Osteoblast (primary cell): ENCODE results near the gene PGBD2. TPM values are rescaled to one million over a fixed set of nuclear protein-coding genes. Genes with fewer than 3 reads are reported as not detected.
A peak's percentile ranks its signal among the peaks of the same experiment; 100 is the strongest.

Source experiments
- DNase-seq: peaks from one replicate; pipeline ENCODE4 v3.0.0; 2011; ENCODE audit warnings: low spot score, mixed read lengths; ENCODE audit not compliant: insufficient read length; ENCODE audit errors: missing footprints
- H2AFZ ChIP-seq: 2 replicates; pipeline ENCODE4 v1.6.0; 2011; ENCODE audit warnings: mild to moderate bottlenecking, low read length
- H3K27ac ChIP-seq: 2 replicates; pipeline ENCODE4 v1.5.1; 2011; ENCODE audit warnings: mild to moderate bottlenecking, low read depth, low read length, moderate library complexity
- H3K27me3 ChIP-seq: 2 replicates; pipeline ENCODE4 v1.6.0; 2012; ENCODE audit warnings: mild to moderate bottlenecking, control low read depth, inconsistent platforms, low read length, moderate library complexity; ENCODE audit not compliant: insufficient read depth
- H3K36me3 ChIP-seq: 2 replicates; pipeline ENCODE4 v1.5.1; 2011; ENCODE audit warnings: mild to moderate bottlenecking, low read length, control low read depth, moderate library complexity; ENCODE audit not compliant: insufficient read depth
- H3K4me1 ChIP-seq: 2 replicates; pipeline ENCODE4 v1.5.1; 2011; ENCODE audit warnings: mild to moderate bottlenecking, low read length, control low read depth, moderate library complexity; ENCODE audit not compliant: insufficient read depth
- H3K4me2 ChIP-seq: 2 replicates; pipeline ENCODE4 v1.6.0; 2011; ENCODE audit warnings: mild to moderate bottlenecking, low read length; ENCODE audit not compliant: insufficient read depth
- H3K4me3 ChIP-seq: fragments of 200-600 bp; sonication (generic); 3 replicates; pipeline ENCODE4 v1.5.1; 2012; ENCODE audit warnings: mild to moderate bottlenecking, low read length, inconsistent platforms; ENCODE audit not compliant: insufficient read depth
- H3K79me2 ChIP-seq: 2 replicates; pipeline ENCODE4 v1.6.0; 2012; ENCODE audit warnings: mild to moderate bottlenecking, low read length, control low read depth, inconsistent platforms; ENCODE audit not compliant: insufficient read depth
- H3K9me3 ChIP-seq: 2 replicates; pipeline ENCODE4 v1.5.1; 2011; ENCODE audit warnings: low read depth, low read length, control low read depth
- H4K20me1 ChIP-seq: 2 replicates; pipeline ENCODE4 v1.6.0; 2012; ENCODE audit warnings: mild to moderate bottlenecking, low read length, control low read depth; ENCODE audit not compliant: insufficient read depth
- total RNA-seq: library from RNA; depleted of rRNA; stranded (reverse); fragments of >200 nt; gene quantifications from 2 replicates; pipeline ENCODE4 v1.2.3, GENCODE V29; 2012
- TF ChIP-seq, protein P1 (sequence below): IDR thresholded peaks from 2 replicates; pipeline ENCODE4 v1.5.1; 2011; ENCODE audit warnings: mild to moderate bottlenecking, low read depth, low read length, moderate library complexity; ENCODE audit errors: extremely low read depth

PGBD2 gene
- total RNA-seq, 1 donor = 4.3 TPM

DNA sequence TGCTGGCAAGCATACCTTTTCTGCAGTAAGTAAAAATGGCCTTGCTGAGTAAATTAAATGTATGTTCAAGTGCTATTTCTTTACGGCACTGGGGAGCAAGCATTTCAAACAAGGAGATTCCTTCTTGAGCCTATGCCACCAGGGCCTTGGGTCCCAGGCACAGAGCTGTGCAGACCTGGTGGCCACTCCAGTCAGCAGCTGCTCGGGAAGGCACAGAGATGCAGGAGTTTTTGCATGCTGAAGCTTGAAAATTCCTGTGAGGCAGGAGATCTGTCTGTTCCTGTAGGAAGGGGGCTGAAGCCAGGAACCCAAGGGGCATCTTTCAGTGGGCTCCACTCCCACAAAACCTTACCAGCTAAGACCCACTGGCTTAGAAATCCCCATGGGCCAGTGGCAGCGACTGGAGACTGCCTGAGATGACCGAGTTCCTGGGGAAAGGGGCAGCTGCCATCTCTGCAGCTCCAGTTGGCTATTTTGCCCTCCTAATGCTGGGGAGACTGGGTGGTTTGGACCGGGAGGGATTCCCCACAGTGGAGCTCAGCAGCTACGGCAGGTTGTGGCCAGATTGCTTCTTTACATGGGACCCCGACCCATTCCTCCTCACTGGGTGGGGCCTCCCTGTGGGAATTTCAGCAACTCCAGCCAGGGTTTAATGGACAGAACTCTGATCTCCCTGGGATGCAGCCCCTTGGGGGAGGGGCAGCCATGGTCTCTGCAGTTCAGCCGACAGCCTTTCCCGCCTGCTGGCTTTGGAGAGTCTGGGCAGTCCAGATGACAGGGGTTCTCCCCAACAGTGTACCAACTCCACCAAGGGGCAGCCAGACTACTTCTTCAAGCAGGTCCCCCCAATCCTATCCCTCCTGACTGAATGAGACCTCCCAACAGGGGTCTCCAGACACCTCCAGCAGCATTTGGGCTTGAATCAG is 8.4 kb upstream of the PGBD2 start:
- Histone ChIP-seq H3K9me3 (no peaks in the 10 kb centered on the region), H3K36me3 (no peaks in the 10 kb centered on the region), H3K4me3 (no peak overlapping the region), H4K20me1 (no peaks in the 10 kb centered on the region), H3K4me2 (no peak overlapping the region), H3K79me2 (no peaks in the 10 kb centered on the region), H2AFZ (no peak overlapping the region), H3K4me1 (no peaks in the 10 kb centered on the region), H3K27me3 (peaks cover 10% of the 10 kb centered on the region), H3K27ac (no peak overlapping the region)
- TF ChIP-seq, protein P1, sequence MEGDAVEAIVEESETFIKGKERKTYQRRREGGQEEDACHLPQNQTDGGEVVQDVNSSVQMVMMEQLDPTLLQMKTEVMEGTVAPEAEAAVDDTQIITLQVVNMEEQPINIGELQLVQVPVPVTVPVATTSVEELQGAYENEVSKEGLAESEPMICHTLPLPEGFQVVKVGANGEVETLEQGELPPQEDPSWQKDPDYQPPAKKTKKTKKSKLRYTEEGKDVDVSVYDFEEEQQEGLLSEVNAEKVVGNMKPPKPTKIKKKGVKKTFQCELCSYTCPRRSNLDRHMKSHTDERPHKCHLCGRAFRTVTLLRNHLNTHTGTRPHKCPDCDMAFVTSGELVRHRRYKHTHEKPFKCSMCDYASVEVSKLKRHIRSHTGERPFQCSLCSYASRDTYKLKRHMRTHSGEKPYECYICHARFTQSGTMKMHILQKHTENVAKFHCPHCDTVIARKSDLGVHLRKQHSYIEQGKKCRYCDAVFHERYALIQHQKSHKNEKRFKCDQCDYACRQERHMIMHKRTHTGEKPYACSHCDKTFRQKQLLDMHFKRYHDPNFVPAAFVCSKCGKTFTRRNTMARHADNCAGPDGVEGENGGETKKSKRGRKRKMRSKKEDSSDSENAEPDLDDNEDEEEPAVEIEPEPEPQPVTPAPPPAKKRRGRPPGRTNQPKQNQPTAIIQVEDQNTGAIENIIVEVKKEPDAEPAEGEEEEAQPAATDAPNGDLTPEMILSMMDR = no peak
- DNase-seq = no peak

DNA sequence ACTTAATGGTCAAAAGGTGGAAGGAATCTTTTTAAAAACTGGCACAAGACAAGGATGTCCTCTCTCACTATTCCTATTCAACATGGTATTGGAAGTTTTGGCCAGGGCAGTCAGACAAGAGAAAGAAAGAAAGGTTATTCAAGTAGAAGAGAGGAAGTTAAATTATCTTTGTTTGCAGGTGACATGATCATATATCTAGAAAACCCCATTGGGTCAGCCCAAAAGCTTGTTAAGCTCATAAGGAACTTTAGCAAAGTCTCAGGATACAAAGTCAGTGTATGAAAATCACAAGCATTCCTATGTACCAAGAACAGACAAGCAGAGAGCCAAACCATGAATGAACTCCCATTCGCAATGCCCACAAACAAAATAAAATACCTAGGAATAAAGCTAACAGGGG is 5.4 kb upstream of the PGBD2 start:
- Histone ChIP-seq H3K4me1 (peaks cover 3% of the 10 kb centered on the region), H4K20me1 (no peaks in the 10 kb centered on the region), H3K27ac (no peak overlapping the region), H3K27me3 (peaks cover 12% of the 10 kb centered on the region), H3K4me2 (no peak overlapping the region), H3K79me2 (no peaks in the 10 kb centered on the region), H2AFZ (no peak overlapping the region), H3K36me3 (no peaks in the 10 kb centered on the region), H3K9me3 (no peaks in the 10 kb centered on the region), H3K4me3 (no peak overlapping the region)
- TF ChIP-seq, protein P1 = no peak
- DNase-seq = no peak

DNA sequence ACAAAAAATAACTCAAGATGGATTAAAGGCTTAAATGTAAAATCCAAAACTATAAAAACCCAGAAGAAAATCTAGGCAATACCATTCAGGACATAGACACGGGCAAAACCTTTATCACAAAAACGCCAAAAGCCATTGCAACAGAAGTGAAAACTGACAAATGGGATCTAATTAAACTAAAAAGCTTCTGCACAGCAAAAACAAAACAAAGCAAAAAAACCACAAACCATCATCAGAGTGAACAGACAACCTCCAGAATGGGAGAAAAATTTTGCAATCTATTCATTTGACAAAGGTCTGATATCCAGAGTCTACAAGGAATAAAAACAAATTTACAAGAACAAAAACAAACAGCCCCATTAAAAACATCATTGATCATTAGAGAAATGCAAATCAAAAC is 4.5 kb upstream of the PGBD2 start:
- Histone ChIP-seq H3K27me3 (peaks cover 11% of the 10 kb centered on the region), H3K4me1 (peaks cover 5% of the 10 kb centered on the region), H4K20me1 (no peaks in the 10 kb centered on the region), H3K4me2 (no peak overlapping the region), H3K79me2 (no peaks in the 10 kb centered on the region), H3K9me3 (no peaks in the 10 kb centered on the region), H2AFZ (no peak overlapping the region), H3K4me3 (no peak overlapping the region), H3K27ac (no peak overlapping the region), H3K36me3 (no peaks in the 10 kb centered on the region)
- TF ChIP-seq, protein P1 = no peak
- DNase-seq = no peak

DNA sequence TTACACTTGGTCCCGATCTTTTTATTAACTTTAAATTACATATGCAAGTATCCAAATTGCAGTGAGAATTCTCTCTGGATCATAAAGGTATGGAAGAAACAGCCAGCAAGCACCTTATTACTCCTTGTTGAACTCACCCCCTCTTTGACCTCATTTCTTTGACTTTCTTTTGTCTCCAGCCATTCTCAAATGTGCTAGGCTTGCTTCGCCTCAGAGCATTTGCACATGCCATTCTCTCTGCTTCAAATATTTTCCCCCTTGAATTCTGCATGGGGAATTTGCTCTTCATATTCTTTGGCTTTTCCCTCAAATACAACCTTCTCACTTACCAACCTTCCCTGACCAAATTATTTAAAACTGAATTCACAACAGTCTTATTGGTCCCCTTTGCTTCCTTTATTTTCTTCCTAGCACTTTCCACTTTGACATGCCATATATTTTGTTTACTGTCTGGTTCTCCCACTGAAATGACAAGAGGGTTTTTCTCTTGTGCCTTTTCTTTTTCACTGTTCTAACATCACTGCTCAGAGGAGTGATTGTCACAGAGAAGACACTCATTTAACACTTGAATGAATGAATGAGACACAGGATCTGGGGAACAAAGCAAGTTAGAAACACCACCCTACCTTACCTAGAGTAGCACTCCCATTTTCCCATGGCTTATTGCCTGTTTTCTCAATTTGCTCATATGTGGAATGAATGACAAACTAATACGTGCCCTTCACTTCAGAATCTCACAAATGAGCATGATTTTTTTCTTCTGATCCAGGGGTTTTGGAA is 1.4 kb upstream of the PGBD2 start:
- no peaks in the 10 kb centered on the region for H3K36me3 ChIP-seq
- no peak overlapping the region for H3K4me2 ChIP-seq
- peaks cover 6% of the 10 kb centered on the region for H3K27me3 ChIP-seq
- no peak overlapping the region for H3K27ac ChIP-seq
- H3K79me2 ChIP-seq = peaks cover 20% of the 10 kb centered on the region
- no peak for DNase-seq
- peaks cover 13% of the 10 kb centered on the region for H3K4me1 ChIP-seq
- no peaks in the 10 kb centered on the region for H4K20me1 ChIP-seq
- H3K9me3 ChIP-seq = no peaks in the 10 kb centered on the region
- TF ChIP-seq, protein P1 = no peak
- H2AFZ ChIP-seq = peak overlapping the region; percentile 100
- no peak overlapping the region for H3K4me3 ChIP-seq
